ENCODE data around the gene CAV1. TPM values are rescaled to one million over a fixed set of nuclear protein-coding genes. Genes with fewer than 3 reads are reported as not detected.
A peak's percentile ranks its signal among the peaks of the same experiment; 100 is the strongest.

The CAV1 gene
- total RNA-seq, 1 experiment from 2014 or later: 20.2 TPM

- Histone ChIP-seq H3K79me2 (ENCODE audit: insufficient read depth, low read length) (no peaks in the 10 kb centered on the region), H2AK5ac (ENCODE audit: insufficient read length, low read length) (no peak overlapping the region), H4K20me1 (ENCODE audit: control insufficient read depth, insufficient read depth, insufficient read length) (no peaks in the 10 kb centered on the region), H4K5ac (ENCODE audit: insufficient read length, low read depth, low read length) (no peak overlapping the region), H3K27me3 (ENCODE audit: insufficient read depth, low read length) (no peaks in the 10 kb centered on the region), H2BK12ac (ENCODE audit: insufficient read length, low read depth, low read length) (no peak overlapping the region), H3K27ac (ENCODE audit: insufficient read length, low read depth, low read length) (no peak overlapping the region), H2AFZ (ENCODE audit: low read length) (no peak overlapping the region), H3K56ac (ENCODE audit: insufficient read length, low read depth, low read length) (no peak overlapping the region), H3T11ph (ENCODE audit: low read length) (no peak overlapping the region), H3K23ac (ENCODE audit: insufficient read length, low read depth, low read length) (no peak overlapping the region), H3K4ac (ENCODE audit: low read depth, low read length) (no peak overlapping the region), H3K4me2 (ENCODE audit: insufficient read depth, insufficient read length, low read length) (no peak overlapping the region), H2BK15ac (ENCODE audit: low read depth, low read length) (no peak overlapping the region), H3K14ac (ENCODE audit: insufficient read depth, low read length) (no peak overlapping the region), H3K79me1 (ENCODE audit: insufficient read depth, low read depth, low read length, poor library complexity, severe bottlenecking) (no peaks in the 10 kb centered on the region), H3K9me3 (ENCODE audit: control insufficient read depth, low read depth, low read length) (no peaks in the 10 kb centered on the region), H2BK120ac (ENCODE audit: low read depth, low read length, poor library complexity, severe bottlenecking) (no peak overlapping the region), H2BK5ac (ENCODE audit: insufficient read length, low read length) (no peak overlapping the region), H2BK20ac (ENCODE audit: low read depth, low read length, poor library complexity, severe bottlenecking) (no peak overlapping the region), H4K91ac (ENCODE audit: insufficient read length, low read depth, low read length) (no peak overlapping the region), H3K9ac (ENCODE audit: extremely low read depth, insufficient read length, low read length) (no peak overlapping the region), H4K8ac (replicated peaks; ENCODE audit: insufficient read length, low read depth, low read length) (no peak overlapping the region), H3K4me1 (ENCODE audit: insufficient read depth, low read length) (no peaks in the 10 kb centered on the region; the same call in 1 of the 2 replicates), H3K18ac (ENCODE audit: insufficient read length, low read depth, low read length) (no peak overlapping the region), H3K23me2 (ENCODE audit: insufficient read length, low read depth, low read length, poor library complexity, severe bottlenecking) (no peaks in the 10 kb centered on the region)
- Mint-ChIP-seq H3K4me1 (peaks cover 17 to 18% of the 10 kb centered on the region in 2 experiments), H3K4me3 (no peak overlapping the region), H3K27ac (peak overlapping the region in 1 of 3 experiments; percentile 49; a peak in 4 of 7 replicates), H3K36me3 (ENCODE audit: insufficient read depth in 1 of 3, low read depth in 3 of 3) (no peaks in the 10 kb centered on the region), H3K9me3 (no peaks in the 10 kb centered on the region), H3K27me3 (ENCODE audit: low read depth) (no peaks in the 10 kb centered on the region)
- no peak for DNase-seq
- WGBS (ENCODE audit: extremely low coverage, insufficient read length, low lambda C conversion rate): no CpG with 5 or more reads among the region's 5 CpGs
- TF ChIP-seq, protein P1, sequence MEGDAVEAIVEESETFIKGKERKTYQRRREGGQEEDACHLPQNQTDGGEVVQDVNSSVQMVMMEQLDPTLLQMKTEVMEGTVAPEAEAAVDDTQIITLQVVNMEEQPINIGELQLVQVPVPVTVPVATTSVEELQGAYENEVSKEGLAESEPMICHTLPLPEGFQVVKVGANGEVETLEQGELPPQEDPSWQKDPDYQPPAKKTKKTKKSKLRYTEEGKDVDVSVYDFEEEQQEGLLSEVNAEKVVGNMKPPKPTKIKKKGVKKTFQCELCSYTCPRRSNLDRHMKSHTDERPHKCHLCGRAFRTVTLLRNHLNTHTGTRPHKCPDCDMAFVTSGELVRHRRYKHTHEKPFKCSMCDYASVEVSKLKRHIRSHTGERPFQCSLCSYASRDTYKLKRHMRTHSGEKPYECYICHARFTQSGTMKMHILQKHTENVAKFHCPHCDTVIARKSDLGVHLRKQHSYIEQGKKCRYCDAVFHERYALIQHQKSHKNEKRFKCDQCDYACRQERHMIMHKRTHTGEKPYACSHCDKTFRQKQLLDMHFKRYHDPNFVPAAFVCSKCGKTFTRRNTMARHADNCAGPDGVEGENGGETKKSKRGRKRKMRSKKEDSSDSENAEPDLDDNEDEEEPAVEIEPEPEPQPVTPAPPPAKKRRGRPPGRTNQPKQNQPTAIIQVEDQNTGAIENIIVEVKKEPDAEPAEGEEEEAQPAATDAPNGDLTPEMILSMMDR (conservative IDR thresholded peaks at IDR 0.05): no peak
Measured at GRCh38 chr7:116593359-116594075, 68.7 kb downstream of the CAV1 start.

Measured in H9 (cell line).